HepG2 (cell line): ENCODE measurements around the gene INHBC. TPM values are rescaled to one million over a fixed set of nuclear protein-coding genes. Genes with fewer than 3 reads are reported as not detected.

ENCODE experiments used
- CCDC6 ChIP-seq: sonication (generic); formaldehyde crosslinking; IDR thresholded peaks from 2 replicates; pipeline ENCODE4 v1.8.1; 2022; ENCODE audit warnings: mild to moderate bottlenecking, missing genetic modification reagents, moderate library complexity
- EEA1 ChIP-seq: sonication (generic); formaldehyde crosslinking; IDR thresholded peaks from 2 replicates; pipeline ENCODE4 v1.5.1; 2020; ENCODE audit warnings: mild to moderate bottlenecking, missing genetic modification reagents, borderline replicate concordance
- MEIS1 ChIP-seq: sonication (generic); formaldehyde crosslinking; IDR thresholded peaks from 2 replicates; pipeline ENCODE4 v1.9.0; 2021; ENCODE audit warnings: mild to moderate bottlenecking, missing genetic modification reagents, moderate library complexity, borderline replicate concordance
- NFATC3 ChIP-seq: sonication (generic); formaldehyde crosslinking; IDR thresholded peaks from 2 replicates; pipeline ENCODE4 v1.5.1; 2020; ENCODE audit warnings: mild to moderate bottlenecking, missing genetic modification reagents
- SETDB1 ChIP-seq: sonication (generic); formaldehyde crosslinking; IDR thresholded peaks from 2 replicates; pipeline ENCODE4 v1.5.1; 2020; ENCODE audit warnings: missing genetic modification reagents, mild to moderate bottlenecking, borderline replicate concordance
- THAP11 ChIP-seq: IDR thresholded peaks from 2 replicates; pipeline ENCODE4 v1.6.1; 2016; ENCODE audit warnings: missing biosample characterization, missing genetic modification reagents
- ZNF432 ChIP-seq: sonication (generic); formaldehyde crosslinking; IDR thresholded peaks from 2 replicates; pipeline ENCODE4 v1.5.0; 2020; ENCODE audit warnings: missing genetic modification reagents, mild to moderate bottlenecking, borderline replicate concordance
- ZNF615 ChIP-seq: sonication (generic); formaldehyde crosslinking; IDR thresholded peaks from 2 replicates; pipeline ENCODE4 v1.5.0; 2020; ENCODE audit warnings: mild to moderate bottlenecking, missing genetic modification reagents, borderline replicate concordance
- ZNF749 ChIP-seq: sonication (generic); formaldehyde crosslinking; IDR thresholded peaks from 2 replicates; pipeline ENCODE4 v1.8.0; 2022; ENCODE audit warnings: mild to moderate bottlenecking, missing genetic modification reagents, moderate library complexity, borderline replicate concordance
- ZNF781 ChIP-seq: sonication (generic); formaldehyde crosslinking; IDR thresholded peaks from 2 replicates; pipeline ENCODE4 v1.5.1; 2020; ENCODE audit warnings: borderline replicate concordance, mild to moderate bottlenecking, missing genetic modification reagents; ENCODE audit errors: not compliant biosample characterization
- ZSCAN12 ChIP-seq: sonication (generic); formaldehyde crosslinking; IDR thresholded peaks from 2 replicates; pipeline ENCODE4 v1.9.0; 2021; ENCODE audit warnings: mild to moderate bottlenecking, missing genetic modification reagents
- polyA plus RNA-seq, 8 experiments: library from polyadenylated mRNA; depleted of rRNA in 3 of 8; stranded (reverse) in 7 of 8; unstranded in 1 of 8; fragments of >200 nt; fragmentation: Illumina TruSeq in 4 of 8; extraction: Trizol in 4 of 8; gene quantifications; 2 replicates each; pipeline versions ENCODE4 v1.2.1 to v1.2.3, GENCODE V29; 2011 to 2016; ENCODE audit warnings: low read depth in 4 of 8, missing spikeins in 1 of 8, mixed read lengths in 1 of 8; ENCODE audit not compliant: insufficient read depth in 1 of 8
- total RNA-seq, 5 experiments: library from RNA; depleted of rRNA; stranded (reverse); fragments of >200 nt; fragmentation: Illumina TruSeq; extraction: Trizol; gene quantifications; 2 replicates each; pipeline ENCODE4 v1.2.3, GENCODE V29; 2016; ENCODE audit warnings: low read depth in 1 of 5
- TF ChIP-seq, protein P1 (sequence below): sonication (generic); formaldehyde crosslinking; IDR thresholded peaks from 2 replicates; pipeline ENCODE4 v1.4.0; 2020; ENCODE audit warnings: missing genetic modification reagents, borderline replicate concordance
- TF ChIP-seq, protein P2 (sequence below): sonication (generic); formaldehyde crosslinking; IDR thresholded peaks from 2 replicates; pipeline ENCODE4 v1.5.0; 2020; ENCODE audit warnings: missing genetic modification reagents, mild to moderate bottlenecking, borderline replicate concordance
- TF ChIP-seq, protein P3 (sequence below): sonication (generic); formaldehyde crosslinking; IDR thresholded peaks from 2 replicates; pipeline ENCODE4 v1.4.0; 2020; ENCODE audit warnings: mild to moderate bottlenecking, low read depth, missing genetic modification reagents
- TF ChIP-seq, protein P4 (sequence below), 2 experiments: fragments of 450-650 bp in 1 of 2; sonication (generic) in 1 of 2; formaldehyde crosslinking; IDR thresholded peaks; 2 replicates each; pipeline versions ENCODE4 v1.5.0 to v1.8.0; 2020 to 2022; ENCODE audit warnings: mild to moderate bottlenecking in 1 of 2, missing genetic modification reagents in 1 of 2
- TF ChIP-seq, protein P5 (sequence below): sonication (generic); formaldehyde crosslinking; IDR thresholded peaks from 2 replicates; pipeline ENCODE4 v1.8.1; 2023; ENCODE audit warnings: mild to moderate bottlenecking, moderate library complexity, missing genetic modification reagents
- TF ChIP-seq, protein P6 (sequence below): sonication (generic); formaldehyde crosslinking; IDR thresholded peaks from 2 replicates; pipeline ENCODE4 v1.5.0; 2020; ENCODE audit warnings: mild to moderate bottlenecking, missing genetic modification reagents

The INHBC gene
- total and polyA plus RNA-seq, 2 of the 13 experiments (the other 11 are each of a cell fraction or from before 2014, with no cell fraction given): 1.8 to 13.8 TPM

DNA sequence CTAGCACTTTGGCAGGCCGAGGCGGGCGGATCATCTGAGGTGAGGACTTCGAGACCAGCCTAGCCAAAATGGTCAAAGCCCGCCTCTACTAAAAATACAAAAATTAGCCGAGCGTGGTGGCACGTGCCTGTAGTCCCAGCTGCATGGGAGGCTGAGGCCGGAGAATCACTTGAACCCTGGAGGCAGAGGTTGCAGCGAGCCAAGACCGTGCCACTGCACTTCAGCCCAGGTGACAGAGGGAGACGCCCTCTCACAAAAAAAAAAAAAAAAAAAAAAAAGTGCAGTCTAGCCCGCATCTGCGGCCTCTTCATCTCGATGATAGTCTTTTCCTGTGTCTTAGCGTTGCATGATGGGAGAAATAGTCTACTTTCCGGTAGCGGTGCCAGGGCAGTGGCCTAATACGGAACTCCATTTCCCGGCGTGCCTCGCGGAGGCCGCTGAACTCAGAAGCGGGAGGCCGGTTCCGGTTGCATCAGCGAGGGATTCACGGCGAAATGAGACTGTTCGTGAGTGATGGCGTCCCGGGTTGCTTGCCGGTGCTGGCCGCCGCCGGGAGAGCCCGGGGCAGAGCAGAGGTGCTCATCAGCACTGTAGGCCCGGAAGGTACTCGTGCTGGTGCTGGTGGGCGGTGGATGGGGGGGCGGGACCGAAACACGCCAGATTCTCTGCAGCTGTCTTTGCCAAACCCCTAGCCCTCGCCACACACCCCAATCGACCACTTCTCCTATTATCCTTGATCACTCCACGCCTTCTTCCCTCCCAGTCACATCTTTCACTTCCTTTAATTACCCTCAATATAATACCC lies 53.2 kb downstream of the INHBC start, which contains the start of gene MARS1 (continued):
- TF ChIP-seq, protein P1, sequence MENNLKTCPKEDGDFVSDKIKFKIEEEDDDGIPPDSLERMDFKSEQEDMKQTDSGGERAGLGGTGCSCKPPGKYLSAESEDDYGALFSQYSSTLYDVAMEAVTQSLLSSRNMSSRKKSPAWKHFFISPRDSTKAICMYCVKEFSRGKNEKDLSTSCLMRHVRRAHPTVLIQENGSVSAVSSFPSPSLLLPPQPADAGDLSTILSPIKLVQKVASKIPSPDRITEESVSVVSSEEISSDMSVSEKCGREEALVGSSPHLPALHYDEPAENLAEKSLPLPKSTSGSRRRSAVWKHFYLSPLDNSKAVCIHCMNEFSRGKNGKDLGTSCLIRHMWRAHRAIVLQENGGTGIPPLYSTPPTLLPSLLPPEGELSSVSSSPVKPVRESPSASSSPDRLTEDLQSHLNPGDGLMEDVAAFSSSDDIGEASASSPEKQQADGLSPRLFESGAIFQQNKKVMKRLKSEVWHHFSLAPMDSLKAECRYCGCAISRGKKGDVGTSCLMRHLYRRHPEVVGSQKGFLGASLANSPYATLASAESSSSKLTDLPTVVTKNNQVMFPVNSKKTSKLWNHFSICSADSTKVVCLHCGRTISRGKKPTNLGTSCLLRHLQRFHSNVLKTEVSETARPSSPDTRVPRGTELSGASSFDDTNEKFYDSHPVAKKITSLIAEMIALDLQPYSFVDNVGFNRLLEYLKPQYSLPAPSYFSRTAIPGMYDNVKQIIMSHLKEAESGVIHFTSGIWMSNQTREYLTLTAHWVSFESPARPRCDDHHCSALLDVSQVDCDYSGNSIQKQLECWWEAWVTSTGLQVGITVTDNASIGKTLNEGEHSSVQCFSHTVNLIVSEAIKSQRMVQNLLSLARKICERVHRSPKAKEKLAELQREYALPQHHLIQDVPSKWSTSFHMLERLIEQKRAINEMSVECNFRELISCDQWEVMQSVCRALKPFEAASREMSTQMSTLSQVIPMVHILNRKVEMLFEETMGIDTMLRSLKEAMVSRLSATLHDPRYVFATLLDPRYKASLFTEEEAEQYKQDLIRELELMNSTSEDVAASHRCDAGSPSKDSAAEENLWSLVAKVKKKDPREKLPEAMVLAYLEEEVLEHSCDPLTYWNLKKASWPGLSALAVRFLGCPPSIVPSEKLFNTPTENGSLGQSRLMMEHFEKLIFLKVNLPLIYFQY (CRISPR knock-in tag): no peak
- no peak for TF ChIP-seq MEIS1
- TF ChIP-seq ZNF749: no peak
- no peak for TF ChIP-seq ZNF615 (CRISPR knock-in tag)
- TF ChIP-seq EEA1 (CRISPR knock-in tag): no peak
- peak; percentile 62; the same call in 1 of the 2 replicates for TF ChIP-seq CCDC6 (CRISPR knock-in tag)
- no peak for TF ChIP-seq SETDB1 (CRISPR knock-in tag)
- TF ChIP-seq THAP11 (CRISPR knock-in tag): peak; percentile 98
- TF ChIP-seq, protein P2, sequence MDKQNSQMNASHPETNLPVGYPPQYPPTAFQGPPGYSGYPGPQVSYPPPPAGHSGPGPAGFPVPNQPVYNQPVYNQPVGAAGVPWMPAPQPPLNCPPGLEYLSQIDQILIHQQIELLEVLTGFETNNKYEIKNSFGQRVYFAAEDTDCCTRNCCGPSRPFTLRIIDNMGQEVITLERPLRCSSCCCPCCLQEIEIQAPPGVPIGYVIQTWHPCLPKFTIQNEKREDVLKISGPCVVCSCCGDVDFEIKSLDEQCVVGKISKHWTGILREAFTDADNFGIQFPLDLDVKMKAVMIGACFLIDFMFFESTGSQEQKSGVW (CRISPR knock-in tag): no peak
- no peak for TF ChIP-seq ZSCAN12 (CRISPR knock-in tag)
- TF ChIP-seq, protein P3, sequence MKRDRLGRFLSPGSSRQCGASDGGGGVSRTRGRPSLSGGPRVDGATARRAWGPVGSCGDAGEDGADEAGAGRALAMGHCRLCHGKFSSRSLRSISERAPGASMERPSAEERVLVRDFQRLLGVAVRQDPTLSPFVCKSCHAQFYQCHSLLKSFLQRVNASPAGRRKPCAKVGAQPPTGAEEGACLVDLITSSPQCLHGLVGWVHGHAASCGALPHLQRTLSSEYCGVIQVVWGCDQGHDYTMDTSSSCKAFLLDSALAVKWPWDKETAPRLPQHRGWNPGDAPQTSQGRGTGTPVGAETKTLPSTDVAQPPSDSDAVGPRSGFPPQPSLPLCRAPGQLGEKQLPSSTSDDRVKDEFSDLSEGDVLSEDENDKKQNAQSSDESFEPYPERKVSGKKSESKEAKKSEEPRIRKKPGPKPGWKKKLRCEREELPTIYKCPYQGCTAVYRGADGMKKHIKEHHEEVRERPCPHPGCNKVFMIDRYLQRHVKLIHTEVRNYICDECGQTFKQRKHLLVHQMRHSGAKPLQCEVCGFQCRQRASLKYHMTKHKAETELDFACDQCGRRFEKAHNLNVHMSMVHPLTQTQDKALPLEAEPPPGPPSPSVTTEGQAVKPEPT (CRISPR knock-in tag): no peak
- TF ChIP-seq, protein P4, sequence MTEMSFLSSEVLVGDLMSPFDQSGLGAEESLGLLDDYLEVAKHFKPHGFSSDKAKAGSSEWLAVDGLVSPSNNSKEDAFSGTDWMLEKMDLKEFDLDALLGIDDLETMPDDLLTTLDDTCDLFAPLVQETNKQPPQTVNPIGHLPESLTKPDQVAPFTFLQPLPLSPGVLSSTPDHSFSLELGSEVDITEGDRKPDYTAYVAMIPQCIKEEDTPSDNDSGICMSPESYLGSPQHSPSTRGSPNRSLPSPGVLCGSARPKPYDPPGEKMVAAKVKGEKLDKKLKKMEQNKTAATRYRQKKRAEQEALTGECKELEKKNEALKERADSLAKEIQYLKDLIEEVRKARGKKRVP (CRISPR knock-in tag; IDR thresholded peaks at IDR 0.05): peak; percentile 58 to 100; a peak in 3 of 4 replicates
- TF ChIP-seq, protein P5, sequence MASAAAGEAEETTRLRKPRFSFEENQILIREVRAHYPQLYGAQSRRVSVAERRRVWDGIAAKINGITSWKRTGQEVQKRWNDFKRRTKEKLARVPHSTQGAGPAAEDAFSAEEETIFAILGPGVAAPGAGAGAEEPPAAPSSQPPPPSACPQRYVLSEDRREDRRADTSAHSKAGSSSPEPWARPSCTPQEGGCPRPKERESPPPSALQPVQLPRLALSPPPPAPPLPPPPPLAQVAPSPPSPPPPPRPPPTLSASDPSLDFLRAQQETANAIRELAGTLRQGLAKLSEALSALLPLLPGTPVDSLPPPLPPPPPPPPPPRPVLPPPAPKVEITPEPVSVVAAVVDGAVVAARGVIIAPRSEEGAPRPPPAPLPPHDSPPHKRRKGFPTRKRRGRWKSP (CRISPR knock-in tag): peak; percentile 37; the same call in 1 of the 2 replicates
- TF ChIP-seq ZNF781 (CRISPR knock-in tag): peak; percentile 80
- TF ChIP-seq, protein P6, sequence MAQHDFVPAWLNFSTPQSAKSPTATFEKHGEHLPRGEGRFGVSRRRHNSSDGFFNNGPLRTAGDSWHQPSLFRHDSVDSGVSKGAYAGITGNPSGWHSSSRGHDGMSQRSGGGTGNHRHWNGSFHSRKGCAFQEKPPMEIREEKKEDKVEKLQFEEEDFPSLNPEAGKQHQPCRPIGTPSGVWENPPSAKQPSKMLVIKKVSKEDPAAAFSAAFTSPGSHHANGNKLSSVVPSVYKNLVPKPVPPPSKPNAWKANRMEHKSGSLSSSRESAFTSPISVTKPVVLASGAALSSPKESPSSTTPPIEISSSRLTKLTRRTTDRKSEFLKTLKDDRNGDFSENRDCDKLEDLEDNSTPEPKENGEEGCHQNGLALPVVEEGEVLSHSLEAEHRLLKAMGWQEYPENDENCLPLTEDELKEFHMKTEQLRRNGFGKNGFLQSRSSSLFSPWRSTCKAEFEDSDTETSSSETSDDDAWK (CRISPR knock-in tag): no peak
- TF ChIP-seq NFATC3: no peak; the same call in 1 of the 2 replicates
- no peak for TF ChIP-seq ZNF432 (CRISPR knock-in tag)
